ENCODE measurements around the gene TACO1. TPM values are rescaled to one million over a fixed set of nuclear protein-coding genes. Genes with fewer than 3 reads are reported as not detected.

TACO1 gene
- total and polyA plus RNA-seq, 10 of the 15 experiments (the other 5 are each of a cell fraction or from before 2014, with no cell fraction given): 8.5 to 38.6 (median 27.0) TPM

DNA sequence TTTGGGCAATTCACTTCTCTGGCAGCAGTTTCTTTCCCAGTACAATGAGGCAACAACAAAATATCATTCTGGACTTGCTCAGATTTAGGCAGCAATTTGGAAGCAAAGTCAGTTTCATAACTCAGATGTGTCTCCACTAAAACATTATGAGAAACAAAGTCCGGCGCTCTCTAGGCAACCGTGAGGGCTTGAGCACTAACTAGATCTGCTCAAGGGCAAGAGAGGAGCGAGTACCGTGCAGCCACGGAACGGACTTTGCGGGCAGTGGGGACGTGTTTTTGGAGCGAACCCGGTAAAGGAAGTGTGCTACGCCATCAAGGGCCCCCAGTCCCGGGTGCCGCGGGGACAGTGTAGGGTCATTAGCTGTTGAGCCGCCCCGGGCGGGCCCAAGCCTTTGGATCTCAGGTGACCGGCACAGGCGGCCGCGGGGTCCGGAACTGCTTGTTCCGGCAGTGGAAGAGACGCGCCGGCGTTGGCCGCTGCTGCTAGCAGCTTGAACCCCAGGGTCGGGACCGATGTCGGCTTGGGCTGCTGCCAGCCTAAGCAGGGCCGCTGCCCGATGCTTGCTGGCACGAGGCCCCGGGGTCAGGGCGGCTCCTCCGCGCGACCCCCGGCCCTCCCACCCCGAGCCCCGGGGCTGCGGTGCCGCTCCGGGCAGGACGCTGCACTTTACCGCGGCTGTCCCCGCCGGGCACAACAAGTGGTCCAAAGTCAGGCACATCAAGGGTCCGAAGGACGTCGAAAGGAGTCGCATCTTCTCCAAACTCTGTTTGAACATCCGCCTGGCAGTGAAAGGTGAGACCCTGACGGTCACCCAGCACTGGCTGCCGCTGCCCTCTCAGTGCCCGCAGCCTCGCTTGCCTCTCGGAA, at the start of gene TACO1 (continued):
- TF ChIP-seq RELA (IDR thresholded peaks at IDR 0.05; ENCODE audit: borderline replicate concordance, partially characterized antibody) (peak; percentile 72), NFIC (IDR thresholded peaks at IDR 0.05; ENCODE audit: low read depth, low read length) (peak; percentile 41; the same call in 1 of the 2 replicates), ESRRA (IDR thresholded peaks at IDR 0.05; ENCODE audit: low read length) (peak; percentile 85; the same call in 1 of the 2 replicates), EGR1 (IDR thresholded peaks at IDR 0.05; ENCODE audit: borderline replicate concordance in 1 of 2, low read depth in 2 of 2, low read length in 2 of 2) (peak in 1 of 2 experiments; percentile 88; a peak in 1 of 3 replicates), MYC (IDR thresholded peaks at IDR 0.05; ENCODE audit: insufficient read depth, insufficient read length, insufficient replicate concordance, low read length, severe bottlenecking) (no peak), IRF4 (IDR thresholded peaks at IDR 0.05; ENCODE audit: low read depth, low read length) (peak; percentile 90), FOS (IDR thresholded peaks at IDR 0.05; ENCODE audit: borderline replicate concordance, extremely low read depth, insufficient read length) (no peak), STAT3 (IDR thresholded peaks at IDR 0.05; ENCODE audit: low read depth, low read length) (no peak), GATAD2B (conservative IDR thresholded peaks at IDR 0.05; ENCODE audit: low read depth) (peak; percentile 55; the same call in 1 of the 2 replicates), ZNF217 (IDR thresholded peaks at IDR 0.05) (no peak), SMC3 (IDR thresholded peaks at IDR 0.05; ENCODE audit: borderline replicate concordance, low read length) (no peak; the same call in 1 of the 2 replicates), HDGF (IDR thresholded peaks at IDR 0.05) (no peak), POU2F2 (IDR thresholded peaks at IDR 0.05; ENCODE audit: borderline replicate concordance, low read depth, low read length) (peak; percentile 89), CREM (IDR thresholded peaks at IDR 0.05; ENCODE audit: low read depth) (peak; percentile 64), ETV6 (conservative IDR thresholded peaks at IDR 0.05 in 1 of 2, IDR thresholded peaks at IDR 0.05 in 1 of 2; ENCODE audit: borderline replicate concordance in 1 of 2, low read depth in 1 of 2) (peak in 1 of 2 experiments; percentile 54; a peak in 1 of 4 replicates)
- TF ChIP-seq, protein P1, sequence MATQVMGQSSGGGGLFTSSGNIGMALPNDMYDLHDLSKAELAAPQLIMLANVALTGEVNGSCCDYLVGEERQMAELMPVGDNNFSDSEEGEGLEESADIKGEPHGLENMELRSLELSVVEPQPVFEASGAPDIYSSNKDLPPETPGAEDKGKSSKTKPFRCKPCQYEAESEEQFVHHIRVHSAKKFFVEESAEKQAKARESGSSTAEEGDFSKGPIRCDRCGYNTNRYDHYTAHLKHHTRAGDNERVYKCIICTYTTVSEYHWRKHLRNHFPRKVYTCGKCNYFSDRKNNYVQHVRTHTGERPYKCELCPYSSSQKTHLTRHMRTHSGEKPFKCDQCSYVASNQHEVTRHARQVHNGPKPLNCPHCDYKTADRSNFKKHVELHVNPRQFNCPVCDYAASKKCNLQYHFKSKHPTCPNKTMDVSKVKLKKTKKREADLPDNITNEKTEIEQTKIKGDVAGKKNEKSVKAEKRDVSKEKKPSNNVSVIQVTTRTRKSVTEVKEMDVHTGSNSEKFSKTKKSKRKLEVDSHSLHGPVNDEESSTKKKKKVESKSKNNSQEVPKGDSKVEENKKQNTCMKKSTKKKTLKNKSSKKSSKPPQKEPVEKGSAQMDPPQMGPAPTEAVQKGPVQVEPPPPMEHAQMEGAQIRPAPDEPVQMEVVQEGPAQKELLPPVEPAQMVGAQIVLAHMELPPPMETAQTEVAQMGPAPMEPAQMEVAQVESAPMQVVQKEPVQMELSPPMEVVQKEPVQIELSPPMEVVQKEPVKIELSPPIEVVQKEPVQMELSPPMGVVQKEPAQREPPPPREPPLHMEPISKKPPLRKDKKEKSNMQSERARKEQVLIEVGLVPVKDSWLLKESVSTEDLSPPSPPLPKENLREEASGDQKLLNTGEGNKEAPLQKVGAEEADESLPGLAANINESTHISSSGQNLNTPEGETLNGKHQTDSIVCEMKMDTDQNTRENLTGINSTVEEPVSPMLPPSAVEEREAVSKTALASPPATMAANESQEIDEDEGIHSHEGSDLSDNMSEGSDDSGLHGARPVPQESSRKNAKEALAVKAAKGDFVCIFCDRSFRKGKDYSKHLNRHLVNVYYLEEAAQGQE (IDR thresholded peaks at IDR 0.05; ENCODE audit: low read depth, low read length): 0 out of 2 replicates have a peak, but pooled peaks have one; percentile 9
- TF ChIP-seq, protein P2, sequence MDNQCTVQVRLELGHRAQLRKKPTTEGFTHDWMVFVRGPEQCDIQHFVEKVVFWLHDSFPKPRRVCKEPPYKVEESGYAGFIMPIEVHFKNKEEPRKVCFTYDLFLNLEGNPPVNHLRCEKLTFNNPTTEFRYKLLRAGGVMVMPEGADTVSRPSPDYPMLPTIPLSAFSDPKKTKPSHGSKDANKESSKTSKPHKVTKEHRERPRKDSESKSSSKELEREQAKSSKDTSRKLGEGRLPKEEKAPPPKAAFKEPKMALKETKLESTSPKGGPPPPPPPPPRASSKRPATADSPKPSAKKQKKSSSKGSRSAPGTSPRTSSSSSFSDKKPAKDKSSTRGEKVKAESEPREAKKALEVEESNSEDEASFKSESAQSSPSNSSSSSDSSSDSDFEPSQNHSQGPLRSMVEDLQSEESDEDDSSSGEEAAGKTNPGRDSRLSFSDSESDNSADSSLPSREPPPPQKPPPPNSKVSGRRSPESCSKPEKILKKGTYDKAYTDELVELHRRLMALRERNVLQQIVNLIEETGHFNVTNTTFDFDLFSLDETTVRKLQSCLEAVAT (IDR thresholded peaks at IDR 0.05): no peak; the same call in 1 of the 2 replicates
- TF ChIP-seq, protein P3, sequence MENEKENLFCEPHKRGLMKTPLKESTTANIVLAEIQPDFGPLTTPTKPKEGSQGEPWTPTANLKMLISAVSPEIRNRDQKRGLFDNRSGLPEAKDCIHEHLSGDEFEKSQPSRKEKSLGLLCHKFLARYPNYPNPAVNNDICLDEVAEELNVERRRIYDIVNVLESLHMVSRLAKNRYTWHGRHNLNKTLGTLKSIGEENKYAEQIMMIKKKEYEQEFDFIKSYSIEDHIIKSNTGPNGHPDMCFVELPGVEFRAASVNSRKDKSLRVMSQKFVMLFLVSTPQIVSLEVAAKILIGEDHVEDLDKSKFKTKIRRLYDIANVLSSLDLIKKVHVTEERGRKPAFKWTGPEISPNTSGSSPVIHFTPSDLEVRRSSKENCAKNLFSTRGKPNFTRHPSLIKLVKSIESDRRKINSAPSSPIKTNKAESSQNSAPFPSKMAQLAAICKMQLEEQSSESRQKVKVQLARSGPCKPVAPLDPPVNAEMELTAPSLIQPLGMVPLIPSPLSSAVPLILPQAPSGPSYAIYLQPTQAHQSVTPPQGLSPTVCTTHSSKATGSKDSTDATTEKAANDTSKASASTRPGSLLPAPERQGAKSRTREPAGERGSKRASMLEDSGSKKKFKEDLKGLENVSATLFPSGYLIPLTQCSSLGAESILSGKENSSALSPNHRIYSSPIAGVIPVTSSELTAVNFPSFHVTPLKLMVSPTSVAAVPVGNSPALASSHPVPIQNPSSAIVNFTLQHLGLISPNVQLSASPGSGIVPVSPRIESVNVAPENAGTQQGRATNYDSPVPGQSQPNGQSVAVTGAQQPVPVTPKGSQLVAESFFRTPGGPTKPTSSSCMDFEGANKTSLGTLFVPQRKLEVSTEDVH (IDR thresholded peaks at IDR 0.05; ENCODE audit: low read depth, partially characterized antibody): peak; percentile 88
- TF ChIP-seq, protein P4, sequence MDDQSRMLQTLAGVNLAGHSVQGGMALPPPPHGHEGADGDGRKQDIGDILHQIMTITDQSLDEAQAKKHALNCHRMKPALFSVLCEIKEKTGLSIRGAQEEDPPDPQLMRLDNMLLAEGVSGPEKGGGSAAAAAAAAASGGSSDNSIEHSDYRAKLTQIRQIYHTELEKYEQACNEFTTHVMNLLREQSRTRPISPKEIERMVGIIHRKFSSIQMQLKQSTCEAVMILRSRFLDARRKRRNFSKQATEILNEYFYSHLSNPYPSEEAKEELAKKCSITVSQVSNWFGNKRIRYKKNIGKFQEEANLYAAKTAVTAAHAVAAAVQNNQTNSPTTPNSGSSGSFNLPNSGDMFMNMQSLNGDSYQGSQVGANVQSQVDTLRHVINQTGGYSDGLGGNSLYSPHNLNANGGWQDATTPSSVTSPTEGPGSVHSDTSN (IDR thresholded peaks at IDR 0.05; ENCODE audit: insufficient replicate concordance, low read depth, low read length): peak; percentile 7
